ENCODE data around the gene CST8.

The CST8 gene

DNA sequence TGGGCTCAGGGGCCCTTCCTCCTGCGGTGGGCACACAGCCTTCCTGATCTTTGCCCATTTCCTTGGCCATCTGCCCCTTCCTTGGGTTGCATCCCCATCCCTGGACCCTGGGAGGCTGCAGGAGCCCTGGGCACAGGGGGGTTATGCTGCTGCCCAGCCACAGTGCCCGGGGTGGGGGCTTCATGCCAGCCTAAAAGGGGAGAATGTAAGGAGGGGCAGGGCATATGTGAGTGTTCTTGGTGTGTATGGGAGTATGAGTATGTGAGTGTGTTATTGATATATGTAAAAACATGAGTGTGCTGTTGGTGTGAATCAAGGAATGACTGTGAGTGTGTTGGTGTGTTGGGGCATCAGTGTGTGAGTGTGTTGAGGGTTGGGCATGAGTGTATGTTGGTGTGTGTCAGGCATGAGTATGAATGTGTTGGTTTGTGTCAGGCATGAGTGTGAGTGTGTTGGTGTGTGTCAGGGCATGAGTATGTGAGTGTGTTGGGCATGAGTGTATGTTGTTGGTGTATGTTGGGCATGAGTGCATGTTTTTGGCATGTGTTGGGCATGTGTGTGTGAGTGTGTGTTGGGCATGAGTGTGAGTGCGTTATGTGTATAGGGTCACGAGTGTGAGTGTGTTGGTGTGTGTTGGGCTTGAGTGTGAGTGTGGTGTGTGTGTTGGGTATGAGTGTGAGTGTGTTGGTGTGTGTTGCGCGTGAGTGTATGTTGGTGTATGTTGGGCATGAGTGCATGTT is 14.7 kb upstream of the CST8 start:
- no peak for DNase-seq (ENCODE audit: low spot score)

GRCh38 chr20:23477223-23477622 is 13.7 kb upstream of the CST8 start:
- DNase-seq (ENCODE audit: low spot score) = no peak

DNA sequence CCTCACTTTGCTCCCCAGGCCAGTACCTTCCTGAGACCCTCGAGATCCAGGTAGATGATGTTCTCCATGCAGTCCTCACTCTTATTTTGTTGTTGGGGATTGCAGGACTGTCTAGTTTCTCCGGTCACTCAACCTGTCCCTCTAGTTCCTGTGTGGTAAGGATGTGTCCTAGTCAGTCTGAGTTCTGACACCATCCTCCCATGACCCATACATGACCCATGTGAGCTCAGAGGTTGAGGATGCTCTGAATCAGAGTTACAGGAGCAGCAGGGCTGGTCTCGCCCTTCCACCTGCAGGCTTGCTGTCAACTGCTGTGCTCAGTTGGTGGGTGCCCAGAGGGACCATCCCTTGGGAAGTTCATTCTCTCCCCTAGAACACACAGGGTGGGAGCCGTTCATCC is 11.9 kb upstream of the CST8 start:
- no peak for DNase-seq (ENCODE audit: low spot score)

DNA sequence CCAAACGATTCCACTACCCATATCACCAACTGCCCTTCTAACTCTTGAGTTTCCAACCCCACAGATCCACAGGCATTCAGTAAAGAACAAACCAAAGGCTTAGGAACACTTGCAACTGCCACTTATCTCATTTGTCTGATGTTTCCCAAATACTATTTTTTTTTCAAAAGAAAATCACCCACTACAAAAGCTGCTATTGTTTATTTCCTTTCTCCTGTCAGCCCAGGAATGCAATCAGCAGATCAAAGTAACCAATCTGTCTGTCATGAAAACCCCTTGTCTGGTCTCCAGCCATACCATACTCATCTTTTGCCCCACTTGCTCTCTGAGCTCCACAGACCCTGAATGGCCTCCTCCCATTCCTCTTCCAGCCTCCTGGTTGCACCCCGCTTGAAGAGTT is 8.8 kb upstream of the CST8 start:
- DNase-seq (ENCODE audit: low spot score) = no peak

DNA sequence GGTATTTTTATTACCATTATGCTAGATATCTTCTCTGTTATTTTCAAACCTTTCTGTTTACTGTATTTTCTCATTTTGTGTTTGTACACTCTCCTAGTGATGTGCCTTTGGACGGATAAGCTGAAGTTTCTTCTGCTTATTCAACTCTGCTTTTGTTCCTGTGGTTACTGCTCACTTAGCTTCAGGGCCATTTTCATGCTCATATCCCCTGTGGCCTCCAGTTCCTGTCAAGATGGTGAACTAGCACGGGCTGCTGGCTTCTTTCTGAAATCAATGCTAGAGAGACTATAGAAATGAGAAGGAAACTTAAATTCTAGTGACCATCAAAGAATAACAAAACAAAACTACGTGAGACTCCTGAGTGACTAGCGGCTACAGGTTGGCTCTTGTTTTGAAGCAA is 6.8 kb upstream of the CST8 start:
- DNase-seq (ENCODE audit: low spot score) = no peak

DNA sequence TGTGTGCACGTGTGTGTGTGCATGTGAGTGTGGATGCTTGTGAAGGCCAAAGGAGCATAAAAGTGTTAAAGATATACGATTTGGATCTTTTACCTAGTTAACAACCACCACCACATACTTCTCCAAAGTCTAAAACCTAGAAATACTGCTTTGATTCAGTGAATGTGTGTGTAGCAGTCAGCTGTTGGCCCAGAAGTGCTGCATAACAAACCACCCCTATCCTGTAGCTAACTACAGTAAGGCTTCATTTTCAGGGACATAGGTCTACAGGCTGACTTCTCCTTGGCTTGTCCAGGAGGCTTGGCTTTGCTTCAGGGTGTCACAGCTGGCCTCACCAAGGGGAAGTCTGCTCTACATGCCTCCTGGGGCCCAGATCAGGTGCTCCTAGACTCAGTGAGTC is 2.4 kb upstream of the CST8 start:
- no peak for DNase-seq (ENCODE audit: low spot score)

DNA sequence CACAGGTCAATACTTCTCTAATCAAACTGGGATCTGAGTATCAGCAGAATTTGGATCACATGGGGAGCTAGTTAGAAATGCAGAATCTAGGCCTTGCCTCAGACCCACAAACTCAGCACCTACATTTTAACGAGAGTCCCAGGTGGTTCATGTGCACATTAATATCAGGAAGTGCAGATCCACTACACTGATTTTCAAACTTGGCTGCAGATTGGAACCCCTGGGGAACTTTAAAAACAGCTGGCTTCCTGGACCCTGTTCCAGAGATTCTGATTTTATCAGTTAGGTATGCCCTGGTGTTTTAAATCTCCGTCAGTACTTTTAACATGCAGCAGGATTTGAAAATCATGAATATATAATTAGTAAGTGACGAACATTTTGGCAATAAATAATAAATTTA is 1.9 kb upstream of the CST8 start:
- no peak for DNase-seq (ENCODE audit: low spot score)

GRCh38 chr20:23492292-23492691 is 1.4 kb downstream of the CST8 start:
- DNase-seq (ENCODE audit: low spot score) = no peak

DNA sequence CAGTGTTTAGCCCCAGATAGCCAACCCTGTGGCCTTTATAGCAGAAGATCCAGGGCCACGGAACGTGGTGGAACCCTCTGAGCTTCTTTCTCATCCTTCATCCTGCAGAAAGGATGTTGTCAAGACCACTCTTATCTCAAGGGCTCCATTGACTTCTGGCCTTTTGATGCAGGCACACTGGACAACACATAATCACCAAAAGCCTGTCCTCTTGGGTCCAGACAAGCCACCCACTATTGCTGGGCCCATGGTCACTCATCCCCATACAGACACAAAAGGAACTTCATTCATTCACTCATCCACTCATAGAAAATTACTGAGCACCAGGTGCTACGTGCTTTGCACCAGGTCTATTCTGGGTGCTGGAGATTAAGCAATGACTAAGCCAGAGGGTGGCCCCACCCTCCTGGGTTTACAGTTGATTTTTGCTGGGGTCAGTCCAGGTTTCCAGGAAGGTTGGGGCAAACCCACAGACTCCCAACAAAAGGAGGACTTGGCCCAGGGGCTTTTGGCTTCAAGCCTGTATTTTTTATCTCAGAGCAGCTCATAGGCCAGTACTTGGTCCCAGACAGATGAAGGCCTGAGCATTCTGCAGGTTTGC is 2.4 kb downstream of the CST8 start:
- DNase-seq (ENCODE audit: low spot score) = no peak

DNA sequence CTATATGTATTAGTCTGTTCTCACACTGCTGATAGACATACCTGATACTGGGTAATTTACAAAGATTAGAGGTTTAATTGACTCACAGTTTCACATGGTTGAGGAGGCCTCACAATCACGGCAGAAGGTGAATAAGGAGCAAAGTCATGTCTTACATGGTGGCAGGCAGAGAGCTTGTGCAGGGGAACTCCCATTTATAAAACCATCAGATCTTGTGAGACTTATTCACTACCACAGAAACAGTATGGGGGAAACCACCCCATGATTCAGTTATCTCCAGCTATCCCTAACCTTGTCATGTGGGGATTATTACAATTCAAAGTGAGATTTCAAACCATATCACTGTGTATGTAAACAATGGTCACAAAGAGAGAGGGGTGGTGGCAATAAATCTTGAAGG is 6.6 kb downstream of the CST8 start:
- no peak for DNase-seq (ENCODE audit: low spot score)

DNA sequence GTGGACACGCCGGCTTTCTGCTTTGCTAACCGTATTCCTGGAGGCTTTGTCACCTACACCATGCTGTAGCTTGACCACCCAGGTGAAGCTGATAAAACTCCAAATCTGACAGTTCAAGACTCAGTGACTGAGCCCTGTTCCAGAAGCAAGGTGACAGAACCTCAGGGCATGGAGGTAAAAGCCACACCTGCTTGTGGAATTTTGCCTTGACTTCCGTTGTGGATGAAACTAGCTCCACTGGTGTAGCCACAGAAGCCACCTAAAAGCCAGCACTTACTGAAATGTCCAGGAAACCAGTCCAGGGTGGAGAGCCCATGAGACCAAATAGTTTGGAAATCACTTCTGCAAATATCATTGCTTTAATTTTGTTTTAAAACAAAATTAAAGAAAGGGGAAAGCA is 11.0 kb downstream of the CST8 start:
- DNase-seq (ENCODE audit: low spot score) = no peak

- DNase-seq (ENCODE audit: low spot score) = no peak
Measured at GRCh38 chr20:23503649-23504048, 12.7 kb downstream of the CST8 start.

GRCh38 chr20:23507346-23507745 is 16.4 kb downstream of the CST8 start:
- no peak for DNase-seq (ENCODE audit: low spot score)

DNA sequence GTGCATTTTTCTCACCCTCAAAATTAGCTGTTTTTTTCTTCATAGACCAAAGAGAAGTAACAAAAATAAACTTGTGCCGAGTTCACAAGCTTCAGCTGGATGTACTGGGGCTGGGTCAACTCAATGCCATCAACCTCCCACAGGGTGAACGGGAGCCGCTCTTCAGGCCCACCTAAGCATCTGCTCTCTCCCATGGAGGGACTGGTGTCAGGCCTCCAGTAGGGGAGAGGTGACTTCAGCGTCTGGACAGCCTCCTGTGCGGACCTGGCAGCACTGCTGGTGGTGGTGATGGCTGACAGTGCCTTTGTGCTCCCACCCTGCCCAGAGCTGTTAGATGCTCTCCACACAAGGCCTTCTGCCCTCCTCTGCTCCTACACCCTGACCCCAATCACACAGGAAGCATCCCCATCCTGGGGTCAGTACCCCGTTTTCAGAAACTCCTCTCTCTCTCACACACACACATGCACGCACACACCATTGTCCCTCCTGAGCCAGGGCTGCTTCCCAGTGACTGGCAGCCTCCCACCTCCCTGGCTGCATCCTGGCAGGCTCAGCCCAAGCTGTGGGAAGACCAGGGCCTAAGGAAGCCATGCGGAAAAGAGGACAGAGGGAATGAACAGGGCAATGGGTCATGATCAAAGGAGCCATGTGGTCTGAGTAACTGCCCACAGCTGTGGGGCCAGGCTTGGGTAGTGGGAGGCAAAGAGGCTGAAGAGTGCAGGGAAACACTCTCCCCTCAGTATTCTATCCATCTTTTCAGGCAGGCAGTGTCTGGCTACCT is 17.7 kb downstream of the CST8 start:
- no peak for DNase-seq (ENCODE audit: low spot score)

- DNase-seq (ENCODE audit: low spot score) = no peak
Measured at GRCh38 chr20:23509247-23509913, 18.5 kb downstream of the CST8 start.

DNA sequence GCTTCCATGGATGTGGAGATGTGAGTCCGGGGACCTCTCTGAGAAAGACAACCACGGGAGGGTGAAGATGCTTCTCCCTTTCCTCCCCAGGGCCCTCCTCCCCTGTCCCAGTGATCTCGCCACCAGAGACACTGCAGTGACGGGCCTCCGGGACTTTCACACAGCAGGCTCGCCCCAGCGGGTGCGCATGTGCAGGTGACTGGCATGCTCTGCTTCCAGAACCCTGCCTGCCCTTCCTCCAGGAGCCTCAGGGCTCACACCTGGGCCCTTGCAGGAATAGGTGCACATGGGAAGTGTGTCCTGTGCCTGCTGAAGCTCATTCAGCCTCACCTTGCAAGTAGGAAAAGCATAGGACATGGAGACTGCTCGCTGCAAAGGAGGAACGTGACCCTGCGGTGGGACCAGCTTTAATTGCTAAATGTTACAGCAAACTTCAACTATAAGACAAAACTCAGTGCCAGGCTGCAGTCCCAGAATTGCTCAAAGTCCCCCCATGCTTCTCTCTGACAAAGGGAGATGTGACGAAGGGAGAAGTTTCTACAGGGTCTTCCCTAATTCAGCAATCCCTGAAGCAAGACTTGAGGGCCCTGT is 19.2 kb downstream of the CST8 start:
- DNase-seq (ENCODE audit: low spot score) = no peak

DNA sequence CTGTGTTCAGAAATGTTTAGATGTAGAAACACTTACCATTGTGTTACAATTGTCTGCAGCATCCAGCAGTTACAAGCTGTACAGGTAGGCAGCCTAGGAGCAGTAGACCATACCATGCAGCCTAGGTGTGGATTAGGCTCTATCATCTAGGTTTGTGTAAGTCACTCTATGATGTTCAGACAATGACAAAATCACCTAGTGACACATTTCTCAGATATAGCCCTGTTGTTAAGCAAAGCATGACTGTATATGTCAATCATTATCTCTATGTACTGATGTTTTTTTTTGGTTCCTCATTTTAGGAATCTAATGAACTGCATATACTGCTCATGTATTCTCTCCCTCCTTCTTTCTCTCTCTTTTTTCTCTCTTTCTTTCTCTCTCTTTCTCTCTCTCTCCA is 22.2 kb downstream of the CST8 start:
- no peak for DNase-seq (ENCODE audit: low spot score)

DNA sequence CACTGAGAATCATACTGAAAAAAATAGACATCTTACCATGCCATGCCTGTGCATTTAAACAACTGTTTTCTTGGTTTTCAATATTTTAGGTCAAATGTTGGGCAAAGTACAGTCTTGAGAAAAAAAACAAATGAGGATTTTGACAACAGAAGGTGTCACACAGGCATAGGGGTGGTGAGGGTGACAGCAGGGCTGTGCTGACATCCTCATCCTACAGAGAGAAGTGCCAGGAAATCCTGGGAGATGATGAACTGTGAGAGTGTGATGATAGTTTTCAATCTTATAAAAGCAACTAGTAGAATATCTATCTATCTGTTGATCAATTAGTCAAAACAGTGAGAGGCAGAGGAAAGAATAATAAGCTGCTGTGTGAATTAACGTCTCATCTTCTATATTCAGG is 23.9 kb downstream of the CST8 start:
- DNase-seq (ENCODE audit: low spot score) = no peak

DNA sequence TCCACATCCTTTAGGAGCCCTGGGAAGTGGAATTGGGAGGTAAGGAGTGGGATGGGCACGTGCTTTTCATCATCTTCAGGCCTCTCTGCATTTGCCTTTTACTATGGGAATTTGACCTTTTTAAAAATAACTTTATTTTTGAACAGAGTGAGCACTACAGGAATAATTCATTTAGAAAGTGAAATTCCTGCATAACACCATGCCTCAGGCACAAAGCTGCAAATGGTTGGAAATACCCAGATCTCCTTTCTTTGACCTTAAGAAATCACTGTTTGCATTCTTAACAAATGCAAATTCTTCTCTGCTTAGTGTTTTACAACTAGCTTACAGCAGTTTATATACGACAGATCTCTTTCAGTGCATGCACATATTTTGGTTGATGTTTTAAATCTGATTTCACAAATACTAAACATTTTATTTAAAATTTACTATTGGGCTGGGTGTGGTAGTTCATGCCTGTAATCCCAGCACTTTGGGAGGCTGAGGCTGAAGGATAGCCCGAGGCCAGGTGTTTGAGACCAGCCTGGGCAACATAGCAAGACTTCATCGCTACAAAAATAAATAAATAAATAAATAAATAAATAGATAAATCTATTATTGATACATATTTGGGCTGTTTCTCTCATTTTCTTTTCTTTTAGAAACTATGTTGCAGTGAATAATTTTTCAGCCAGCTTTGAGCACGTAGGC is 24.5 kb downstream of the CST8 start:
- no peak for DNase-seq (ENCODE audit: low spot score)

DNA sequence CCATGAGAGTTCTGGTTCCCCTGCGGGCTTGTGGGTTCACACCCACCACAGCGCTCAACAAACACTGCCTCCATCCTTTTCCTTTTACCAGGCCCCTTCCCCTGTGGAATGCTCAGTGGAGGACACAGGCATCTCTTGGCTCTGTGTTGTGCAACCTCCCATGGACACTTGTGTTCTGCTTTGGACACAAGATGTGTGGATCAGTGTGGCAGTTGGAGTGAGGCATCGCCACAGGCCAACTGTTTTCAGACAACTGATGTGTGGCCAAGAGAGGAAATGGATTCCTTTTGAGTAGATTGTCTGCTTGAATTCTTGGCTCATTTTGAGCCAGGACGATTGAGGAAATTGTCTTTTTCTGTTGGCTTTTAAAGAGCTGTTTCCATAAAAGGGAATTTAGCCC is 26.8 kb downstream of the CST8 start:
- DNase-seq (ENCODE audit: low spot score) = no peak

DNA sequence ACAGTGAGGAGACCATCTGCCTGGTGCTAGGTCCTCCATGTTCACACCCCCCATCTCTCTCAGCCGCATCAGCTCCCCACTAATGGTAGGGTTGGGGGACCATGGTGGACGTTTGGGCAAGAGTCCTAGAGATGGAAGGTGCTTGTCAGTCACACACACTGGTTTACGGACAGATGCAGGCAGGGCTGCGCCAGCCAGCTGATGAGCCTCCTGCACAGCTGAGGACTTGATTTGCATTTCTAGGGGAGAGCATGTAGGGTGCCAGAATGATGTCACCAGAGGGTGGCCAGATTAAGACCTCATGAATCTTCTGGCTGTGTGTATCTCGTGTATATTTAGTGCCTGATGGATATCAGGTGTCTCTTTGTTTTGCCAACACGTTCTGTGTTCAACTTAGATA is 28.6 kb downstream of the CST8 start:
- no peak for DNase-seq (ENCODE audit: low spot score)

- DNase-seq (ENCODE audit: low spot score) = no peak
Measured at GRCh38 chr20:23520185-23520584, 29.3 kb downstream of the CST8 start.

All from putamen (tissue), 1 donor.